Liver (tissue), 3 donors: ENCODE data around the gene OR10S1.

ENCODE experiments used
- FOXA2 ChIP-seq: IDR thresholded peaks from 2 replicates; pipeline ENCODE4 v1.6.1; 2016; ENCODE audit warnings: antibody characterized with exemption
- TAF1 ChIP-seq: conservative IDR thresholded peaks from 2 replicates; pipeline ENCODE4 v1.6.1; 2016; ENCODE audit warnings: antibody characterized with exemption, mild to moderate bottlenecking
- YY1 ChIP-seq: IDR thresholded peaks from 2 replicates; pipeline ENCODE4 v1.6.1; 2016; ENCODE audit warnings: antibody characterized with exemption, mild to moderate bottlenecking
- TF ChIP-seq, protein P1 (sequence below): fragments of 150-350 bp; IDR thresholded peaks from 2 replicates; pipeline ENCODE4 v1.5.1; 2017; ENCODE audit warnings: improper control_type of control experiment, low read depth, low read length; ENCODE audit not compliant: missing input control
- TF ChIP-seq, protein P2 (sequence below): IDR thresholded peaks from 2 replicates; pipeline ENCODE4 v1.6.1; 2016; ENCODE audit warnings: antibody characterized with exemption
- TF ChIP-seq, protein P3 (sequence below): IDR thresholded peaks from 2 replicates; pipeline ENCODE4 v1.6.1; 2016; ENCODE audit warnings: antibody characterized with exemption
- donor health status: healthy.
- donor health status: healthy.

DNA sequence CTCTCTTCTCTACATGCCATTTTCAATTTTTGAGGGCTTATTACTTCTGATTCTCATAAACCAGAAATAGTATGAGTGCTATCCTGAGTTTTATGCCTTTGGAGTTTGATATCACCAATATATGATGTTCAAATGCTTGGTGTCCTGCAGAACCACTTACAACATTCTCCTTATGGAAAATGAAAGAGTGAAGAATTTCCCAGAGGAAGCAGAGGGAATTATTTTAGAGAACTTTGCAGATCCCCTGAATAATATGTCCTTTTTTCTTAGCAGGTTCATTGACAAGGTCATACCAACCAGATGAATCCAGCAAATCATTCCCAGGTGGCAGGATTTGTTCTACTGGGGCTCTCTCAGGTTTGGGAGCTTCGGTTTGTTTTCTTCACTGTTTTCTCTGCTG is 38.3 kb downstream of the OR10S1 start, which contains the start of gene OR4D5:
- TF ChIP-seq YY1 = no peak
- TF ChIP-seq, protein P1, sequence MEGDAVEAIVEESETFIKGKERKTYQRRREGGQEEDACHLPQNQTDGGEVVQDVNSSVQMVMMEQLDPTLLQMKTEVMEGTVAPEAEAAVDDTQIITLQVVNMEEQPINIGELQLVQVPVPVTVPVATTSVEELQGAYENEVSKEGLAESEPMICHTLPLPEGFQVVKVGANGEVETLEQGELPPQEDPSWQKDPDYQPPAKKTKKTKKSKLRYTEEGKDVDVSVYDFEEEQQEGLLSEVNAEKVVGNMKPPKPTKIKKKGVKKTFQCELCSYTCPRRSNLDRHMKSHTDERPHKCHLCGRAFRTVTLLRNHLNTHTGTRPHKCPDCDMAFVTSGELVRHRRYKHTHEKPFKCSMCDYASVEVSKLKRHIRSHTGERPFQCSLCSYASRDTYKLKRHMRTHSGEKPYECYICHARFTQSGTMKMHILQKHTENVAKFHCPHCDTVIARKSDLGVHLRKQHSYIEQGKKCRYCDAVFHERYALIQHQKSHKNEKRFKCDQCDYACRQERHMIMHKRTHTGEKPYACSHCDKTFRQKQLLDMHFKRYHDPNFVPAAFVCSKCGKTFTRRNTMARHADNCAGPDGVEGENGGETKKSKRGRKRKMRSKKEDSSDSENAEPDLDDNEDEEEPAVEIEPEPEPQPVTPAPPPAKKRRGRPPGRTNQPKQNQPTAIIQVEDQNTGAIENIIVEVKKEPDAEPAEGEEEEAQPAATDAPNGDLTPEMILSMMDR = no peak
- TF ChIP-seq, protein P2, sequence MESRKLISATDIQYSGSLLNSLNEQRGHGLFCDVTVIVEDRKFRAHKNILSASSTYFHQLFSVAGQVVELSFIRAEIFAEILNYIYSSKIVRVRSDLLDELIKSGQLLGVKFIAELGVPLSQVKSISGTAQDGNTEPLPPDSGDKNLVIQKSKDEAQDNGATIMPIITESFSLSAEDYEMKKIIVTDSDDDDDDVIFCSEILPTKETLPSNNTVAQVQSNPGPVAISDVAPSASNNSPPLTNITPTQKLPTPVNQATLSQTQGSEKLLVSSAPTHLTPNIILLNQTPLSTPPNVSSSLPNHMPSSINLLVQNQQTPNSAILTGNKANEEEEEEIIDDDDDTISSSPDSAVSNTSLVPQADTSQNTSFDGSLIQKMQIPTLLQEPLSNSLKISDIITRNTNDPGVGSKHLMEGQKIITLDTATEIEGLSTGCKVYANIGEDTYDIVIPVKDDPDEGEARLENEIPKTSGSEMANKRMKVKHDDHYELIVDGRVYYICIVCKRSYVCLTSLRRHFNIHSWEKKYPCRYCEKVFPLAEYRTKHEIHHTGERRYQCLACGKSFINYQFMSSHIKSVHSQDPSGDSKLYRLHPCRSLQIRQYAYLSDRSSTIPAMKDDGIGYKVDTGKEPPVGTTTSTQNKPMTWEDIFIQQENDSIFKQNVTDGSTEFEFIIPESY = no peak
- TF ChIP-seq, protein P3, sequence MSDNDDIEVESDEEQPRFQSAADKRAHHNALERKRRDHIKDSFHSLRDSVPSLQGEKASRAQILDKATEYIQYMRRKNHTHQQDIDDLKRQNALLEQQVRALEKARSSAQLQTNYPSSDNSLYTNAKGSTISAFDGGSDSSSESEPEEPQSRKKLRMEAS = no peak
- TF ChIP-seq FOXA2 = no peak
- no peak for TF ChIP-seq TAF1
